OCI-LY3 (cell line): ENCODE measurements around the gene FLRT2.

Source experiments
- H2AFZ ChIP-seq: fragments of 200-600, 300-600 bp; shearing (Covaris generic); 2 replicates; pipeline ENCODE4 v1.6.0; 2014; ENCODE audit warnings: antibody characterized with exemption, low read depth, low read length
- H3K27ac ChIP-seq: fragments of 200-600, 300-600 bp; sonication (generic); 2 replicates; pipeline ENCODE4 v1.5.1; 2014; ENCODE audit warnings: mild to moderate bottlenecking, low read length, moderate library complexity, mixed read lengths
- H3K27me3 ChIP-seq: fragments of 200-600, 300-600 bp; sonication (generic); 2 replicates; pipeline ENCODE4 v1.6.1; 2014; ENCODE audit warnings: low read depth, low read length, mixed read lengths
- H3K36me3 ChIP-seq: fragments of 200-600, 300-600 bp; sonication (generic); replicated peaks from 2 replicates; pipeline ENCODE3; 2014; ENCODE audit warnings: low read depth, low read length, mixed read lengths
- H3K4me1 ChIP-seq: fragments of 300-600, 200-600 bp; sonication (generic); 2 replicates; pipeline ENCODE4 v1.6.1; 2014; ENCODE audit warnings: low read length, mixed read lengths
- H3K4me2 ChIP-seq: fragments of 200-600, 300-600 bp; sonication (generic); 2 replicates; pipeline ENCODE4 v1.6.1; 2014; ENCODE audit warnings: low read length, mixed read lengths
- H3K4me3 ChIP-seq: fragments of 300-600, 200-600 bp; sonication (generic); 2 replicates; pipeline ENCODE4 v1.5.1; 2014; ENCODE audit warnings: antibody characterized with exemption, mild to moderate bottlenecking, low read length, moderate library complexity
- H3K79me2 ChIP-seq: fragments of 300-600, 200-600 bp; shearing (Covaris generic); 2 replicates; pipeline ENCODE4 v1.6.1; 2014; ENCODE audit warnings: mild to moderate bottlenecking, low read length, mixed read lengths
- H3K9ac ChIP-seq: fragments of 300-600, 200-600 bp; shearing (Covaris generic); 2 replicates; pipeline ENCODE4 v1.6.0; 2014; ENCODE audit warnings: mild to moderate bottlenecking, low read length, moderate library complexity
- H3K9me3 ChIP-seq: fragments of 200-600, 300-600 bp; shearing (Covaris generic); 2 replicates; pipeline ENCODE4 v1.6.1; 2014; ENCODE audit warnings: low read length, mixed read lengths; ENCODE audit not compliant: insufficient read depth
- H4K20me1 ChIP-seq: fragments of 200-600, 300-600 bp; sonication (generic); 2 replicates; pipeline ENCODE4 v1.6.1; 2016; ENCODE audit warnings: low read length, mixed read lengths; ENCODE audit not compliant: insufficient read depth
- EZH2phosphoT487 ChIP-seq: fragments of 200-600 bp; shearing (Covaris generic); IDR thresholded peaks from 2 replicates; pipeline ENCODE4 v1.6.1; 2018; ENCODE audit warnings: antibody characterized with exemption, mixed run types, low read depth
- TF ChIP-seq, protein P1 (sequence below): fragments of 200-600, 300-600 bp; sonication (generic); IDR thresholded peaks from 2 replicates; pipeline ENCODE4 v1.5.1; 2014; ENCODE audit warnings: antibody characterized with exemption, low read length, low read depth

FLRT2 gene

DNA sequence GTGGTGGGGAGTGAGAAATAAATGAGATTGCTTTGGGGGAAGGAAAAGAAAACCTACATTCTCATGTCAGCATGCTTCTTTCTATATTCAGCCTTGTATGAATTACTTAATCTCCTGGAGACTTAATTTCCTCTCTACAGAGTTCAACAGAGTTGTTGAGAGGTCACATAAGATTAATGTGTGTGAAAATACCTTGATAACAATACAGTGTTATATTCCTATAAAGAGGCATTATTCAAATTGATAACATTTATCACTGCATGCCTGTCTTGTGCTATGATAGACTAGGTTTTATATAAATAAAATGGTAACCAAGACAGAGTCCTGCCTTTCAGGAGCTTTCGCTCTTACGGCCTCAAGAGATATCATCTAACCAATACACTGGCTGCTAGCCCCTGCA is 9.6 kb downstream of the FLRT2 start:
- no peak overlapping the region for H3K4me3 ChIP-seq
- no peak overlapping the region for H3K4me2 ChIP-seq
- H3K9me3 ChIP-seq, result no peaks in the 10 kb centered on the region
- H3K9ac ChIP-seq, result no peak overlapping the region
- H4K20me1 ChIP-seq, result no peaks in the 10 kb centered on the region
- no peak overlapping the region for H2AFZ ChIP-seq
- no peak for TF ChIP-seq EZH2phosphoT487
- no peaks in the 10 kb centered on the region for H3K36me3 ChIP-seq
- no peak overlapping the region for H3K27ac ChIP-seq
- H3K4me1 ChIP-seq, result no peaks in the 10 kb centered on the region
- no peaks in the 10 kb centered on the region for H3K79me2 ChIP-seq
- no peaks in the 10 kb centered on the region for H3K27me3 ChIP-seq

DNA sequence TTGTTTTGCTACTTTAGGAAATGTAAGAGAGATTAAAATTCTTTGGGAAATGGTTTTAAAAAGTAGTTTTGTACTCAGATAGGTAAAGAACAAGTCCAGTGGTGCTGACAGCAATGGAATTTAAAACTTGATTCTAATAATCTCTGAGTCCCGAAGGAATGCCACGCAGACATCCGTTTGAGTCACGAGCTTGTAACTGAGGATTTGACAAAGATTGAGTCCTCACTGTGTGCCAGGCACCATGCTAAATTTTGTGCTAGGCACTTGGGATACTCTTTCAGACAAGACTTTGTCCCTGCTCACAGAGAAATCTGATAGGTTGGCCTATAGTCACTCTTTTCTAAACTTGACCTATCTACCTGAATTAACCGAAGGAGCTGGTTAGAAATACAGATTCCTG is 12.7 kb downstream of the FLRT2 start:
- H3K4me3 ChIP-seq, result no peak overlapping the region
- no peak overlapping the region for H3K27ac ChIP-seq
- no peaks in the 10 kb centered on the region for H4K20me1 ChIP-seq
- no peak overlapping the region for H3K9ac ChIP-seq
- no peak for TF ChIP-seq EZH2phosphoT487
- TF ChIP-seq, protein P1, sequence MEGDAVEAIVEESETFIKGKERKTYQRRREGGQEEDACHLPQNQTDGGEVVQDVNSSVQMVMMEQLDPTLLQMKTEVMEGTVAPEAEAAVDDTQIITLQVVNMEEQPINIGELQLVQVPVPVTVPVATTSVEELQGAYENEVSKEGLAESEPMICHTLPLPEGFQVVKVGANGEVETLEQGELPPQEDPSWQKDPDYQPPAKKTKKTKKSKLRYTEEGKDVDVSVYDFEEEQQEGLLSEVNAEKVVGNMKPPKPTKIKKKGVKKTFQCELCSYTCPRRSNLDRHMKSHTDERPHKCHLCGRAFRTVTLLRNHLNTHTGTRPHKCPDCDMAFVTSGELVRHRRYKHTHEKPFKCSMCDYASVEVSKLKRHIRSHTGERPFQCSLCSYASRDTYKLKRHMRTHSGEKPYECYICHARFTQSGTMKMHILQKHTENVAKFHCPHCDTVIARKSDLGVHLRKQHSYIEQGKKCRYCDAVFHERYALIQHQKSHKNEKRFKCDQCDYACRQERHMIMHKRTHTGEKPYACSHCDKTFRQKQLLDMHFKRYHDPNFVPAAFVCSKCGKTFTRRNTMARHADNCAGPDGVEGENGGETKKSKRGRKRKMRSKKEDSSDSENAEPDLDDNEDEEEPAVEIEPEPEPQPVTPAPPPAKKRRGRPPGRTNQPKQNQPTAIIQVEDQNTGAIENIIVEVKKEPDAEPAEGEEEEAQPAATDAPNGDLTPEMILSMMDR, result no peak
- H3K4me2 ChIP-seq, result no peak overlapping the region
- no peaks in the 10 kb centered on the region for H3K79me2 ChIP-seq
- H3K27me3 ChIP-seq, result no peaks in the 10 kb centered on the region
- no peak overlapping the region for H2AFZ ChIP-seq
- H3K36me3 ChIP-seq, result no peaks in the 10 kb centered on the region
- H3K9me3 ChIP-seq, result no peaks in the 10 kb centered on the region
- no peaks in the 10 kb centered on the region for H3K4me1 ChIP-seq

DNA sequence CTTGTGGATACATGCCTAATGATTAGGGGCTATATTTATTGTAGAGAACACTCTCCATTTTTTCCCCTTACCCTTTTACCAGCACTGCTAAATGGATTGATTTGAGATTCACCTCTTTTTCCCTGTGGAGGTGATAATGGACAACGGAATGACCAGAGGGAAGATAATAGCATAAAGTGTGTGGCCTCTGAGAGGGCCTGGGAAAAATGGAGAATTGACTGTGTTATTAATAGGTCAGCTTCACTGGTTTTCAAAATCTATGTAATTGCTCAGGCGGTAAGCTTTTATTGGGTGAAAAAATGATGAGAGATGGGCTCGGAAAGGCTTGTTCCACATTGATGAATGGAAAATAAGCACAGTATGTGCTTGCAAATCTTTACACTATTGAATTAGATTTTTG is 15.8 kb downstream of the FLRT2 start:
- no peaks in the 10 kb centered on the region for H3K36me3 ChIP-seq
- no peaks in the 10 kb centered on the region for H3K4me1 ChIP-seq
- H4K20me1 ChIP-seq, result no peaks in the 10 kb centered on the region
- H3K4me3 ChIP-seq, result no peak overlapping the region
- H3K27ac ChIP-seq, result no peak overlapping the region
- H3K9me3 ChIP-seq, result no peaks in the 10 kb centered on the region
- no peaks in the 10 kb centered on the region for H3K79me2 ChIP-seq
- no peak overlapping the region for H3K9ac ChIP-seq
- no peak for TF ChIP-seq EZH2phosphoT487
- TF ChIP-seq, protein P1, result no peak
- H3K27me3 ChIP-seq, result no peaks in the 10 kb centered on the region
- H3K4me2 ChIP-seq, result no peak overlapping the region
- H2AFZ ChIP-seq, result no peak overlapping the region

DNA sequence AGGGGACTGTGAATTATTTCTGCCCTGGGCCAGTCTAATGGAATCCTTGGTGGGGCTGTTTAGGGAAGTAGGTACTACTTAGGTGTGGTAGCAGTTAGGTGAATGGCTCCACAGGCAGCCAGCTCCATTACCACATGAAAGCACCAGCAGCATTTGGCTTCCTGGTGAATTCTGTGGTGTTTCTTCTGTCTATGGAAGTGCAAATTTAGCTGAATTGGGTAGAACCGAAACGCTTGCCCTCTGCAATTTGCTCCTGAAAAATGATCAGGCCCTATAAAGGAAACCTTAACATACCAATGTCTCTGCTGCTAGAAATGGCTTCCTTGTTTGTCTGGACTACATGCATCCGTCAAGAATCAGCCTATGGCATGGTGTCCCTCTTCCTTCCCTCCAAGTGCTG is 16.4 kb downstream of the FLRT2 start:
- no peak overlapping the region for H3K4me2 ChIP-seq
- H3K27ac ChIP-seq, result no peak overlapping the region
- H3K9me3 ChIP-seq, result no peaks in the 10 kb centered on the region
- no peak overlapping the region for H3K4me3 ChIP-seq
- H3K27me3 ChIP-seq, result no peaks in the 10 kb centered on the region
- TF ChIP-seq, protein P1, result no peak
- TF ChIP-seq EZH2phosphoT487, result no peak
- H3K9ac ChIP-seq, result no peak overlapping the region
- H4K20me1 ChIP-seq, result no peaks in the 10 kb centered on the region
- no peaks in the 10 kb centered on the region for H3K4me1 ChIP-seq
- H3K79me2 ChIP-seq, result no peaks in the 10 kb centered on the region
- H3K36me3 ChIP-seq, result no peaks in the 10 kb centered on the region
- no peak overlapping the region for H2AFZ ChIP-seq

DNA sequence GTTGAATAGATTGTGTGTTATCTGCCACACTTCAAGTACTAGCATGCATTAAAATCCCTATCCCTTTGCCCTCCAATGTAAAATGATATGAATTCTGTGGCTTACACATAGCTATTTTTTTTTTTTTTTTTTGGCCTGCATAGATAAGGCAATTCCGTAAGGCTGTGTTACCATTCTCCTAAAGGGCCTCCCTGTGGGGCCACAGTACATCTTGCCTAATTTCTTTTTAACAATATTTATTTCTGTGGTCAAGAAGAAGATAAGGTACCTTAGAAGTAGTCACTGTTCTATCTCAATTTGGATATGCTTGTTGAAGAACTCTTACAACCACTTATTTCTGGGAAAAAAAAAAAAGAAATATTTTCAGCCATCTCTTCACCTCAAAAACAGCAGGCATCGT is 19.8 kb downstream of the FLRT2 start:
- no peak overlapping the region for H3K9ac ChIP-seq
- H3K4me1 ChIP-seq, result peaks cover 3% of the 10 kb centered on the region
- no peak overlapping the region for H3K4me2 ChIP-seq
- H3K36me3 ChIP-seq, result peaks cover 5% of the 10 kb centered on the region
- peaks cover 21% of the 10 kb centered on the region; the same call in 1 of the 2 replicates for H3K27me3 ChIP-seq
- no peak overlapping the region for H3K27ac ChIP-seq
- peaks cover 11% of the 10 kb centered on the region; the same call in 1 of the 2 replicates for H3K9me3 ChIP-seq
- H4K20me1 ChIP-seq, result no peaks in the 10 kb centered on the region
- H2AFZ ChIP-seq, result no peak overlapping the region
- no peak overlapping the region for H3K4me3 ChIP-seq
- TF ChIP-seq, protein P1, result no peak
- no peak for TF ChIP-seq EZH2phosphoT487
- no peaks in the 10 kb centered on the region for H3K79me2 ChIP-seq
